ENCODE measurements around the gene NUP107. TPM values are rescaled to one million over a fixed set of nuclear protein-coding genes. Genes with fewer than 3 reads are reported as not detected.
"Not testable (repeated sequence)": the region's sequence is repeated elsewhere in the genome, so short reads cannot be mapped to it uniquely, and the experiment has no call there.

NUP107 gene
- 10 to 100 TPM; 27.7 to 39.6 (median 32.3) TPM for total RNA-seq
- long read RNA-seq, donor 1, full-length matches to known transcripts: 10 of 19 reads
- long read RNA-seq, donor 1, partial matches to known transcripts: 3 of 19 reads
- long read RNA-seq, donor 1, other reads (novel, unspliced or antisense): 6 of 19 reads
- long read RNA-seq, donor 2, full-length matches to known transcripts: 2 of 12 reads
- long read RNA-seq, donor 2, partial matches to known transcripts: 8 of 12 reads
- long read RNA-seq, donor 2, other reads (novel, unspliced or antisense): 2 of 12 reads

DNA sequence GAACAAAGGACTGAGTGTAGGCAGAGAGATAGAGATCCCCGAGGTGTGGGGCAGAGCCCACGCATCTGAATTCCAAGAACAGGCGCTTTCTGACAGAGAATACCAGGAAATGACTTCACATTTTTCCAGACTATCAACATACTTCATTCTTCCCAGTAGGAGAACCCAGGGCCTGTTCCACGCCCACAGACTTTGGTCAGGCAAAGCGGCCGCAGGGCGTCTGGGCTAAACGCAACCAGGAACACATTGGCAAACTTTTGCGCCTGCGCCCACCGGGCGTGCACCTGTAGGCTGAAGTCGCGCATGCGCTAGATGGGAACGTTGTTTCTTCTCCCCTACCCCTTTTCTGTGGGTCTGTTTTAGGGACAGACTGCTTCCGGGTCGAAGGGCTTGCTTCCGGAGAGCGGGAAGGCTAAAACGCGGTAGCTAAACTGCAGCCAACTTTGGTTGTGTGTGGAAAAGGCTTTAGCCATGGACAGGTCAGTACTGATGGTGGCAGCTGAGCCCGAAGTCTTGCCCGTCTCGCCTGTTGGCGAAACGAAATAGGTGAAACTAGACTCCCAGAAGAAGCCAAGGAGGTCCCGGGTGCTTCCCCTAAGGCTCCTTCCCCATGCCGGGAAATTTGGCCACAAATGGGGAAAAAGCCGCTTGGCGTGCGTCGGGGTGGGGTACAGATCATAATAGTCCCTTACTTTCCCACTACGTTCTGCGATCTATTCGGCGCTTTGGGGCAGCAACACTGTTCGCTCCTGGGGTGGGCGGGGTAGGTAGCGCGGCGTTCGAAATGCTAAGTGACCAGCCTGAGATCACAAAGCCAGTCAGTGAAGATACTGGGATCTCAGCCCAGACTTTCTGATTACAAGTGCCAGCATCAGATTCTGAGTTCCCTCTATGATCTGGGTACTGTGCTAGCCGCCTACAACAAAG lies at the start of gene NUP107:
TSS of gene NUP107 (plus strand) at position 384 of the 927 bp plus-strand sequence. CDS start at position 472, 88 bp downstream.
- Histone ChIP-seq H3K4me1 (ENCODE audit: low read depth) (peaks cover 8% of the 10 kb centered on the region), H3K36me3 (ENCODE audit: low read depth) (no peaks in the 10 kb centered on the region), H3K4me3 (peak within 1 kb of the TSS; percentile 70), H3K9me3 (no peaks in the 10 kb centered on the region)
- peak; percentile 99 for ATAC-seq
- DNase-seq: peak; percentile 99 to 100 (median 99)
- intact Hi-C loops (cut with DNase I, micrococcal nuclease): loop anchor here in 1 of 2 donors (10.0 kb wide), 1 partner anchor 332 kb away; no protein-coding TSS in a partner anchor
- TF ChIP-seq CTCF (IDR thresholded peaks at IDR 0.05): peak; percentile 15

GRCh38 chr12:68637439-68637838 lies 49.3 kb upstream of the NUP107 start:
- H3K36me3 ChIP-seq (ENCODE audit: low read depth); H3K9me3 ChIP-seq; ATAC-seq; H3K4me1 ChIP-seq (ENCODE audit: low read depth); H3K4me3 ChIP-seq; DNase-seq; intact Hi-C loops (cut with DNase I, micrococcal nuclease): not testable (repeated sequence)

- Histone ChIP-seq H3K4me1 (ENCODE audit: low read depth) (peaks cover 4% of the 10 kb centered on the region), H3K4me3 (no peak overlapping the region), H3K36me3 (ENCODE audit: low read depth) (no peaks in the 10 kb centered on the region), H3K9me3 (no peaks in the 10 kb centered on the region)
- ATAC-seq: no peak
- intact Hi-C loops (cut with DNase I, micrococcal nuclease): no loop called here
- DNase-seq: no peak
- no peak for TF ChIP-seq CTCF (IDR thresholded peaks at IDR 0.05)
Observed at GRCh38 chr12:68638171-68638570, 48.6 kb upstream of the NUP107 start.

DNA sequence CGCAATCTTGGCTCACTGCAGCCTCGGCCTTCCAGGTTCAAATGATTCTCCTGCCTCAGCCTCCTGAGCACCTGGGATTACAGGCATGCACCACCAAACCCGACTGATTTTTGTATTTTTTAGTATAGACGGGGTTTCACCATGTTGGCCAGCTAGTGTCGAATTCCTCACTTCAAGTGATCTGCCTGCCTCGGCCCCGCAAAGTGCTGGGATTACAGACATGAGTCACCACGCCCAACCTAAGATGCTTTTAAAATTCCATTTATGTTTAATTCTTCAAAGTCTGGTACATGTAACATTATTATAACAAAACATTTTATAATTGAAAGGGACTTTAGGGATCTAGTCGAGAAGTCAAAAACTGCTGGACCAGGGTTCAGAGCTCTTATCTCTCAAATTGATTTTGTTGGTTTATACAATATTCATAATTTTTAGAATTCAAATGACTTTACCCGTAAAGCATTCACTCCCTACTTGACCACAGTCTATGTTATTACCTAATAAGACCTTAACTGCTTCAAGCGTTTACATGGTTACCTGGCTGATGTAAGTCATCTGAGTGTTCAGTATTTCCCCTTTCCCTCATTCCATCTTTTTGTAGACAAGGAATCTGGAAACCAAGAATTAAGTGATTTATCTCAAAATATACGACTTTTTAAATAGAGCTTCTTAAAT lies 47.9 kb upstream of the NUP107 start:
- no peak for ATAC-seq
- H3K4me1 ChIP-seq (ENCODE audit: low read depth): peaks cover 4% of the 10 kb centered on the region
- intact Hi-C loops (cut with DNase I, micrococcal nuclease): no loop called here
- H3K9me3 ChIP-seq: no peaks in the 10 kb centered on the region
- no peaks in the 10 kb centered on the region for H3K36me3 ChIP-seq (ENCODE audit: low read depth)
- TF ChIP-seq CTCF (IDR thresholded peaks at IDR 0.05): no peak
- DNase-seq: no peak
- no peak overlapping the region for H3K4me3 ChIP-seq

DNA sequence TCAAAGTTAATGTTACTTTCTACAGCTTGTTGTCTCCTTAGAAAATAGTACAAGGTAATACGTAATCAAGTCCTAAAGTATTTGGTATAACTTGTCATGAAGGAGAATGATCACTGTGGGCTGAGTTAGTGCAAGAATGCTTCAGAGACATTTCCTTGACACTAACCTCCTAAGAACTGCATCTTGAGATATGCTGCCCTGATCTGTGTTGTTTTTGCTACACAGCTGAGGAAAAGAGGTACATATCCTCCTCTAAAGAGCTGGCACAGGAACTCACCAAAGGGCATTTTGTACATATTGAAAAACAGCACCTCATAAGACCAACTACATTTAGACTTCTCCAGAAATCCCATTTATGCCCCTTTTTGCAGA lies 47.4 kb upstream of the NUP107 start:
- ATAC-seq (no peak), DNase-seq (no peak)
- intact Hi-C loops (cut with DNase I, micrococcal nuclease): no loop called here
- no peak overlapping the region for H3K4me3 ChIP-seq
- H3K36me3 ChIP-seq (ENCODE audit: low read depth): no peaks in the 10 kb centered on the region
- no peaks in the 10 kb centered on the region for H3K9me3 ChIP-seq
- TF ChIP-seq CTCF (IDR thresholded peaks at IDR 0.05): no peak
- H3K4me1 ChIP-seq (ENCODE audit: low read depth): peaks cover 4% of the 10 kb centered on the region
